Caco-2 (cell line): Measurements from ENCODE around the gene PLCXD1. TPM values are rescaled to one million over a fixed set of nuclear protein-coding genes. Genes with fewer than 3 reads are reported as not detected.
"Not testable (repeated sequence)": the region's sequence is repeated elsewhere in the genome, so short reads cannot be mapped to it uniquely, and the experiment has no call there.

Experiments
- BruUV-seq: library from RNA; stranded (reverse); fragments of 400-500 nt; replicated peaks from 2 replicates; lab custom pipeline; 2021; lab: Mats Ljungman, UMichigan
- CTCF ChIA-PET: fragments of 300-600 bp; sonication (Branson Sonifier 250); formaldehyde crosslinking; loops from one replicate; lab custom pipeline; 2022; ENCODE audit warnings: antibody characterized with exemption; lab: Charles Lee
- POLR2A ChIA-PET: fragments of 300-600 bp; sonication (Branson Sonifier 250); formaldehyde crosslinking; loops from one replicate; lab custom pipeline; 2022; ENCODE audit warnings: antibody characterized with exemption; lab: Charles Lee
- DNase-seq, 2 experiments: peaks; one replicate each; pipeline versions ENCODE4 v3.0.0 to v3.0.0-alpha.2; 2020 to 2022
- H3K27me3 ChIP-seq: replicated peaks from 2 replicates; pipeline ENCODE4 v1.6.0; 2011; ENCODE audit warnings: low read length; ENCODE audit not compliant: control insufficient read depth, insufficient read depth
- H3K36me3 ChIP-seq: 2 replicates; pipeline ENCODE4 v1.5.1; 2011; ENCODE audit warnings: low read length; ENCODE audit not compliant: control insufficient read depth, insufficient read depth
- H3K4me1 ChIP-seq: fragments of 250-450 bp; sonication (Bioruptor Pico); 2 replicates; pipeline ENCODE4 v1.5.1; 2020; ENCODE audit warnings: mild to moderate bottlenecking
- H3K4me3 ChIP-seq: 2 replicates; pipeline ENCODE4 v1.5.1; 2011; ENCODE audit warnings: low read depth, mild to moderate bottlenecking, control low read depth, low read length
- H3K9me3 ChIP-seq: fragments of 250-450 bp; sonication (Bioruptor Pico); 2 replicates; pipeline ENCODE4 v1.5.1; 2020; ENCODE audit warnings: mild to moderate bottlenecking, moderate library complexity
- H3K27ac Mint-ChIP-seq: one replicate; pipeline ENCODE4 v1.8.0; 2022; ENCODE audit warnings: mixed read lengths; ENCODE audit not compliant: unreplicated experiment
- H3K27me3 Mint-ChIP-seq: one replicate; pipeline ENCODE4 v1.8.0; 2022; ENCODE audit warnings: mixed read lengths; ENCODE audit not compliant: insufficient read depth, unreplicated experiment
- H3K36me3 Mint-ChIP-seq: one replicate; pipeline ENCODE4 v1.8.0; 2022; ENCODE audit warnings: mild to moderate bottlenecking, mixed read lengths; ENCODE audit not compliant: insufficient read depth, unreplicated experiment
- H3K4me1 Mint-ChIP-seq: one replicate; pipeline ENCODE4 v1.8.0; 2022; ENCODE audit warnings: low read depth, mixed read lengths; ENCODE audit not compliant: unreplicated experiment
- H3K4me3 Mint-ChIP-seq: one replicate; pipeline ENCODE4 v1.8.0; 2022; ENCODE audit warnings: mild to moderate bottlenecking, moderate library complexity, mixed read lengths; ENCODE audit not compliant: unreplicated experiment
- H3K9me3 Mint-ChIP-seq: one replicate; pipeline ENCODE4 v1.8.0; 2022; ENCODE audit warnings: mixed read lengths; ENCODE audit not compliant: unreplicated experiment
- CTCF ChIP-seq, 2 experiments: fragments of 200-600 bp in 1 of 2; IDR thresholded peaks; 1 replicate in 1 of 2; 2 replicates in 1 of 2; pipeline versions ENCODE4 v1.5.1 to v1.8.0; 2011 to 2022; ENCODE audit warnings: antibody characterized with exemption in 1 of 2, control low read depth in 1 of 2, inconsistent platforms in 1 of 2, low read depth in 1 of 2, low read length in 1 of 2, mild to moderate bottlenecking in 1 of 2, moderate library complexity in 1 of 2; ENCODE audit not compliant: insufficient read depth in 1 of 2, severe bottlenecking in 1 of 2, unreplicated experiment in 1 of 2
- intact Hi-C: fragments of 100-400 bp; cut with micrococcal nuclease; formaldehyde crosslinking; loops from one replicate; pipeline ENCODE4 v1.10.0; 2022; ENCODE audit not compliant: unreplicated experiment
- total RNA-seq: library from RNA; stranded (reverse); gene quantifications from 2 replicates; pipeline ENCODE4 v1.2.3, GENCODE V29; 2022

PLCXD1 gene
- total RNA-seq, 1 experiment from 2014 or later = 53.9 TPM

GRCh38 chrX:323721-324628 lies 42.8 kb downstream of the PLCXD1 start:
- H3K36me3 ChIP-seq = no peaks in the 10 kb centered on the region
- no TSS peak for BruUV-seq
- H3K9me3 Mint-ChIP-seq = no peaks in the 10 kb centered on the region
- peak overlapping the region; percentile 14 for H3K27ac Mint-ChIP-seq
- H3K9me3 ChIP-seq = no peaks in the 10 kb centered on the region
- no peaks in the 10 kb centered on the region for H3K4me1 ChIP-seq
- H3K4me3 Mint-ChIP-seq = peak overlapping the region; percentile 39
- intact Hi-C loops = no loop called here
- no peaks in the 10 kb centered on the region for H3K27me3 ChIP-seq
- DNase-seq = peak; percentile 67 to 81
- H3K4me1 Mint-ChIP-seq = peaks cover 7% of the 10 kb centered on the region
- ChIA-PET CTCF (no interaction called here), POLR2A (no interaction called here)
- peaks cover 26% of the 10 kb centered on the region for H3K36me3 Mint-ChIP-seq
- no peaks in the 10 kb centered on the region for H3K27me3 Mint-ChIP-seq
- TF ChIP-seq CTCF (IDR thresholded peaks at IDR 0.05; ENCODE audit: insufficient read depth in 1 of 2, low read depth in 1 of 2, low read length in 1 of 2, severe bottlenecking in 1 of 2, unreplicated experiment in 1 of 2) = peak; percentile 16 to 59
- no peak overlapping the region for H3K4me3 ChIP-seq

GRCh38 chrX:324664-325063 lies 43.5 kb downstream of the PLCXD1 start:
- H3K27me3 Mint-ChIP-seq, H3K4me3 ChIP-seq, CTCF ChIA-PET, H3K4me1 ChIP-seq, H3K9me3 Mint-ChIP-seq, H3K4me1 Mint-ChIP-seq, H3K4me3 Mint-ChIP-seq, H3K9me3 ChIP-seq, H3K27ac Mint-ChIP-seq, BruUV-seq, H3K36me3 ChIP-seq, H3K27me3 ChIP-seq, intact Hi-C loops, DNase-seq, POLR2A ChIA-PET: not testable (repeated sequence)
- H3K36me3 Mint-ChIP-seq = peaks cover 29% of the 10 kb centered on the region

- Histone ChIP-seq H3K4me3 (no peak overlapping the region), H3K36me3 (no peaks in the 10 kb centered on the region), H3K9me3 (peaks cover 10% of the 10 kb centered on the region; the same call in 1 of the 2 replicates), H3K27me3 (no peaks in the 10 kb centered on the region), H3K4me1 (no peaks in the 10 kb centered on the region)
- H3K4me1 Mint-ChIP-seq = peaks cover 7% of the 10 kb centered on the region
- BruUV-seq = no TSS peak
- H3K36me3 Mint-ChIP-seq = peaks cover 53% of the 10 kb centered on the region
- H3K27ac Mint-ChIP-seq = no peak overlapping the region
- H3K27me3 Mint-ChIP-seq = no peaks in the 10 kb centered on the region
- intact Hi-C loops = no loop called here
- TF ChIP-seq CTCF (IDR thresholded peaks at IDR 0.05; ENCODE audit: insufficient read depth in 1 of 2, low read depth in 1 of 2, low read length in 1 of 2, severe bottlenecking in 1 of 2, unreplicated experiment in 1 of 2) = no peak
- ChIA-PET POLR2A (no interaction called here), CTCF (no interaction called here)
- no peaks in the 10 kb centered on the region for H3K9me3 Mint-ChIP-seq
- no peak overlapping the region for H3K4me3 Mint-ChIP-seq
- DNase-seq = no peak
Measured at GRCh38 chrX:327660-328126, 46.5 kb downstream of the PLCXD1 start.
